Sciatic nerve (tissue), 2 donors: Measurements from ENCODE around the gene FRMD5. TPM values are rescaled to one million over a fixed set of nuclear protein-coding genes. Genes with fewer than 3 reads are reported as not detected.

Experiments
- ATAC-seq: fragments of 200-7000 bp; cut with Tn5 transposase; one replicate; pipeline ENCODE4 v1.9.1; 2020; ENCODE audit warnings: mild to moderate bottlenecking, moderate library complexity
- DNase-seq: peaks from one replicate; pipeline ENCODE4 v3.0.0-alpha.2; 2020; ENCODE audit warnings: low spot score
- intact Hi-C: fragments of 100-400 bp; cut with DNase I; formaldehyde crosslinking; loops from one replicate; pipeline ENCODE4 v1.14.2; 2022
- total RNA-seq: library from RNA; stranded (reverse); fragmentation: NEBNext Ultra II Directional; extraction: Animal tissue kit (Norgen Biotek cat#: 25700); gene quantifications from one replicate; pipeline ENCODE4 v1.2.1, GENCODE V29; 2021
- donor health status: DM: no; HTN: no; CAD: no.
- donor health status: DM: no; HTN: no; CAD: no.

Gene FRMD5
- total RNA-seq, 1 donor from 2014 or later: 6.7 TPM

- DNase-seq (no peak), ATAC-seq (no peak)
- intact Hi-C loops: no loop called here
These were observed 17.9 kb downstream of the FRMD5 start for GRCh38 chr15:44177139-44177538.

- intact Hi-C loops: no loop called here
- ATAC-seq (no peak), DNase-seq (no peak)
These were observed 21.3 kb downstream of the FRMD5 start for GRCh38 chr15:44173813-44174212.

GRCh38 chr15:44163370-44163769, 31.7 kb downstream of the FRMD5 start:
- DNase-seq: no peak
- no peak for ATAC-seq
- intact Hi-C loops: no loop called here

GRCh38 chr15:44160796-44161195, 34.3 kb downstream of the FRMD5 start:
- DNase-seq (no peak), ATAC-seq (no peak)
- intact Hi-C loops: no loop called here

GRCh38 chr15:44159492-44159891, 35.6 kb downstream of the FRMD5 start:
- no peak for ATAC-seq
- intact Hi-C loops: no loop called here
- no peak for DNase-seq

- no peak for DNase-seq
- intact Hi-C loops: no loop called here
These were observed 37.0 kb downstream of the FRMD5 start for GRCh38 chr15:44158111-44158510.

GRCh38 chr15:44157679-44158078, 37.4 kb downstream of the FRMD5 start:
- ATAC-seq: no peak
- no peak for DNase-seq
- intact Hi-C loops: no loop called here

More at GRCh38 chr15:44158111-44158510, 37.0 kb downstream of the FRMD5 start:
- ATAC-seq: no peak

- ATAC-seq (no peak), DNase-seq (no peak)
- intact Hi-C loops: no loop called here
These were observed 41.7 kb downstream of the FRMD5 start for GRCh38 chr15:44153352-44153751.

GRCh38 chr15:44149224-44149623, 45.8 kb downstream of the FRMD5 start:
- ATAC-seq (no peak), DNase-seq (no peak)
- intact Hi-C loops: no loop called here

GRCh38 chr15:44148580-44148979, 46.5 kb downstream of the FRMD5 start:
- intact Hi-C loops: no loop called here
- DNase-seq (no peak), ATAC-seq (no peak)

- ATAC-seq (no peak), DNase-seq (no peak)
- intact Hi-C loops: no loop called here
These were observed 47.4 kb downstream of the FRMD5 start for GRCh38 chr15:44147636-44148035.

GRCh38 chr15:44145495-44145894, 49.6 kb downstream of the FRMD5 start:
- DNase-seq (no peak), ATAC-seq (no peak)
- intact Hi-C loops: no loop called here

GRCh38 chr15:44144992-44145391, 50.1 kb downstream of the FRMD5 start:
- DNase-seq (no peak), ATAC-seq (no peak)
- intact Hi-C loops: no loop called here

- DNase-seq (no peak), ATAC-seq (no peak)
- intact Hi-C loops: no loop called here
These were observed 50.9 kb downstream of the FRMD5 start for GRCh38 chr15:44144184-44144583.

- no peak for DNase-seq
- ATAC-seq: no peak
- intact Hi-C loops: no loop called here
These were observed 57.3 kb downstream of the FRMD5 start for GRCh38 chr15:44137750-44138149.

- intact Hi-C loops: no loop called here
- DNase-seq (no peak), ATAC-seq (no peak)
These were observed 58.0 kb downstream of the FRMD5 start for GRCh38 chr15:44136991-44137477.

- intact Hi-C loops: no loop called here
- DNase-seq: no peak
- no peak for ATAC-seq
These were observed 63.0 kb downstream of the FRMD5 start for GRCh38 chr15:44132057-44132456.

- ATAC-seq: no peak
- DNase-seq: no peak
- intact Hi-C loops: no loop called here
These were observed 64.3 kb downstream of the FRMD5 start for GRCh38 chr15:44130778-44131177.

GRCh38 chr15:44129911-44130310, 65.2 kb downstream of the FRMD5 start:
- ATAC-seq: no peak
- intact Hi-C loops: no loop called here
- DNase-seq: no peak

- intact Hi-C loops: no loop called here
- no peak for DNase-seq
- no peak for ATAC-seq
These were observed 66.6 kb downstream of the FRMD5 start for GRCh38 chr15:44128443-44128842.

- intact Hi-C loops: no loop called here
- no peak for ATAC-seq
- no peak for DNase-seq
These were observed 69.2 kb downstream of the FRMD5 start for GRCh38 chr15:44125879-44126278.
